ENCODE data around the gene IRAK2.
"Not testable (repeated sequence)": the region's sequence is repeated elsewhere in the genome, so short reads cannot be mapped to it uniquely, and the experiment has no call there.

The IRAK2 gene

DNA sequence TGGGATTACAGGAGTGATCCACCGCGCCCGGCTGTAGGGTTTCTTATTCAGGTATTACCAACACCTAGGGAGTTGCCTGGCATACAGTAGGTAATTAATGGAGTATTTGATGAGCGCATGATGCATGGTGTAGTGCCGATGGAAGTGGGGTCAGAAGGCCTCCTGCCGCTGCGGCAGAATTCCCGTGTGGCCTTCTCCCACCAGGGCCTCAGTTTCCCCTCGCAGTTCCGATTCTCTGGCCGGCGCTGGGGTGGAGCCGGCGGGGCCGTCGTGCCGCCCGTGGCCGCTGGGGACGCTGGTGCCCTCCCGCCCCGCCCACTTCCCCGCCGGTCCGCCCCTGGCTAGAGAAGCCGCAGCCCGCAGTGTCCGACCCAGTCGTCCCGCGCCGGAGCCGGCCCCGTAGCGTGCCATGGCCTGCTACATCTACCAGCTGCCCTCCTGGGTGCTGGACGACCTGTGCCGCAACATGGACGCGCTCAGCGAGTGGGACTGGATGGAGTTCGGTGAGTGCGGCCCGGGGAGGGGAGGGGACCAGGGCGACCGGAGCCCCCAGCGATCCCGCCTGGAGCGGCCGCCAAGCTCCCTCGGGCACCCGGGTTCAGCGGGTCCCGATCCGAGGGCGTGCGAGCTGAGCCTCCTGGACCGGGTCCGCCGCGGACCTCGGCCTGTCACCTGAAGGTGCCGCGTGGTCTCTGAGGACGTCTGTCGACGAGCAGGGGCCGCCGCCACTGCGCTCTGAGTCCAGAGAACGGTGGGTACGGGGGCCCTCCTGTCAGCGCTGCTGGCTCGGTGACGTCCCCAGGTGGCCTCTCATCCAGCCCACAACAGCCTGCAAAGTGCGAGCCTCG lies at the start of gene IRAK2:
TSS of gene IRAK2 (plus strand) at position 374 of the 848 bp plus-strand sequence. CDS start at position 410, 36 bp downstream.
- H3K4me3 ChIP-seq (ENCODE audit: low read depth, low read length), result peak within 1 kb of the TSS; percentile 65

DNA sequence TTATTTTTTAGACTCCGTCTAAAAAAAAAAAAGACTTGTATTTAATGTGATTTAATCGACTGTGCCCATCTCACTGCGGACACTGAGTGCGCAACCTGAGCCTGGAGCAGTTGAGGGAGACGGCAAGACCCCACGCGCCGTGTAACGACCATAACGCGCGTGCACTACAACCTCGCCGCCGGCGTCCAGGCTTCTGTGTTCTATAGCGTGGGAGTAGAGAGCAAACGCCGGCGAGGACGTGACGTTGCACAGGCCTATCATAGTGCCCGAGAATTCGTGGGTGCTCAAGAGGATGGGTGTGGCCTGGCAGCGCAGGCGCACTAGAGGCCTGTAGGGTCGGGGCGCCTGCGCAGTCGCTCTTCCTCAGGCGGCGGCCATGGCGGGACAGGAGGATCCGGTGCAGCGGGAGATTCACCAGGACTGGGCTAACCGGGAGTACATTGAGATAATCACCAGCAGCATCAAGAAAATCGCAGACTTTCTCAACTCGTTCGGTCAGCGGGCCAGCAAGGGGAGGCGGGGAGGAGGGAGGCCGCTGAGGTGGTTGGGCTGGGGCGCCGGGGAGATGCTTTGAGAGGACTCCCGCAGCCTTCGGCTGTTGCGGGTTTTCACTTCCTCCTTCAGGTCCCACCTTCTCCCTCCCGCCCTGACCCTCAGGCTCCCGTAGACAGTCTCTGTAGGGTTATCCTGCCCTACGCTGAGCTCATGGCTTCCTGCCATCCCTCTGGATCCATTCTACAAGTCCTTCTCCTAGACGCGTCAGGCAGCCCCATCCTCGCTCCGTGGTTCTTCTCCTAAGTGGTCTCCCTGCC lies 49.2 kb upstream of the IRAK2 start, which contains the start of gene BRK1:
TSS of gene BRK1 (plus strand) at position 350 of the 812 bp plus-strand sequence. CDS start at position 377, 27 bp downstream.
- H3K4me3 ChIP-seq (ENCODE audit: low read depth, low read length), result peak within 1 kb of the TSS; percentile 100

- peak overlapping the region; percentile 100 for H3K4me3 ChIP-seq (ENCODE audit: low read depth, low read length)
Measured at GRCh38 chr3:10116138-10116460, 48.6 kb upstream of the IRAK2 start.

GRCh38 chr3:10116928-10117327 lies 47.8 kb upstream of the IRAK2 start:
- H3K4me3 ChIP-seq (ENCODE audit: low read depth, low read length), result no peak overlapping the region

GRCh38 chr3:10119376-10119775 lies 45.3 kb upstream of the IRAK2 start:
- no peak overlapping the region for H3K4me3 ChIP-seq (ENCODE audit: low read depth, low read length)

DNA sequence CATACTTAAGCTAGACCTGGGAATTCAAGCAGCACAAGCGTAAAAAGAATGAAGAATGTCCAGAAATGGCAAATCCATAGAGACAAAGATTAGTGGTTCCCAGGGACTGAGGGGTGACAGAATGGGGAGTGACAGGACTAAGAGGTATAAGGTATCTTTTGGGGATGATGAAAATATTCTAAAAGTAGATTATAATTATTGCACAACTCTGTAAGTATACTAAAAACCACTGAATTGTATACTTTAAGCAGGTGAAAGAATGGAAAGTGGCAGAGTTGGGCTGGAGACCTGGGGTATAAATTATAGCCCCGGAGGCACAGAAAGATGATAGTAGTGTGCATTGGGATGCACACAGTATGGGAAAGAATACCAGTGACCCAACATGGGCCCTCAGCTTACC lies 43.7 kb upstream of the IRAK2 start:
- H3K4me3 ChIP-seq (ENCODE audit: low read depth, low read length), result no peak overlapping the region

DNA sequence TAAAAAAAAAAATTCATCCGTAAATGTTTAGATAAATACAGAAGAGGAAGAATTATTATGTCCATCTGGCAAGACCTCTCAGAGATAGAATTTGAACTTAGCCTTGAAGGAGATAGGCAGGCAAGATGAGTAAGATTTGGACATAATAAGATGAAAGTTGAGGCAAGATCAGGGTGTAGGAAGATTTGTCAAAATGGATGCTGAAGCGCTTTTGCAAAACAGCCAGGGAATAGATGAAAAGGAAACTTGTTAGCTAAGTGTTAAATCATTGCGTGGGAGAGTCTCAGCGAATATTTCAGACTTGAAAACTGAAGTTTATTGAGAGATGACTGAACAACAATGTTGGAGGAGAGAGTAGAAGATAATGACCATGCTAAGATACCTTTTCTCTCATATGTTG lies 42.0 kb upstream of the IRAK2 start:
- H3K4me3 ChIP-seq (ENCODE audit: low read depth, low read length), result no peak overlapping the region

DNA sequence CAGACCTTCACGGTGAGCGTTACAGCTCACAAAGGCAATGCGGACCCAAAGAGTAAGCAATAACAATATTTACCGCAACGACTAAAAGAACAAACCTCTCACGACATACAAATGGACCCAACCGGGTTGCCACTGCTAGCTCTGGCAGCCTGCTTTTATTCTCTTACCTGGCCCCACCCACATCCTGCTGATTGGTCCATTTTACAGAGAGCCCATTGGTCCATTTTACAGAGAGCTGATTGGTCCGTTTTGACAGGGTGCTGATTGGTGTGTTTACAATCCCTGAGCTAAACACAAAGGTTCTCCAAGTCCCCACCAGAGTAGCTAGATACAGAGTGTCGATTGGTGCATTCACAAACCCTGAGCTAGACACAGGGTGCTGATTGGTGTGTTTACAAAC lies 28.8 kb upstream of the IRAK2 start:
- H3K4me3 ChIP-seq (ENCODE audit: low read depth, low read length), result not testable (repeated sequence)

GRCh38 chr3:10136426-10137005 lies 28.2 kb upstream of the IRAK2 start:
- H3K4me3 ChIP-seq (ENCODE audit: low read depth, low read length), result no peak overlapping the region

- no peak overlapping the region for H3K4me3 ChIP-seq (ENCODE audit: low read depth, low read length)
Measured at GRCh38 chr3:10137178-10137577, 27.5 kb upstream of the IRAK2 start.

DNA sequence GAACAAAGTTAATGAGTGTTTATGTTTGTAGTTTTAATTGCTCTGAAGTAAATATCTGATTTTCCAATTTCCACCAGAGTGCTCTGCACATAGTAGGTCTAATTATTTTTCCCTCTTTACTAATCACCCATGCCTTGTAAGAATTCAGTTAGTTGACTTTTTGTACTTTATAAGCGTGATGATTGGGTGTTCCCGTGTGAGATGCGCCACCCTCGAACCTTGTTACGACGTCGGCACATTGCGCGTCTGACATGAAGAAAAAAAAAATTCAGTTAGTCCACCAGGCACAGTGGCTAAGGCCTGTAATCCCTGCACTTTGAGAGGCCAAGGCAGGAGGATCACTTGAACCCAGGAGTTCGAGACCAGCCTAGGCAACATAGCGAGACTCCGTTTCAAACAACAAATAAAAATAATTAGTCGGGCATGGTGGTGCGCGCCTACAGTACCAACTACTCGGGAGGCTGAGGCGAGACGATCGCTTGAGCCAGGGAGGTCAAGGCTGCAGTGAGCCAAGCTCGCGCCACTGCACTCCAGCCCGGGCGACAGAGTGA lies 23.6 kb upstream of the IRAK2 start:
- no peak overlapping the region for H3K4me3 ChIP-seq (ENCODE audit: low read depth, low read length)

GRCh38 chr3:10142707-10143560 lies 21.8 kb upstream of the IRAK2 start:
- peak overlapping the region; percentile 69 for H3K4me3 ChIP-seq (ENCODE audit: low read depth, low read length)

DNA sequence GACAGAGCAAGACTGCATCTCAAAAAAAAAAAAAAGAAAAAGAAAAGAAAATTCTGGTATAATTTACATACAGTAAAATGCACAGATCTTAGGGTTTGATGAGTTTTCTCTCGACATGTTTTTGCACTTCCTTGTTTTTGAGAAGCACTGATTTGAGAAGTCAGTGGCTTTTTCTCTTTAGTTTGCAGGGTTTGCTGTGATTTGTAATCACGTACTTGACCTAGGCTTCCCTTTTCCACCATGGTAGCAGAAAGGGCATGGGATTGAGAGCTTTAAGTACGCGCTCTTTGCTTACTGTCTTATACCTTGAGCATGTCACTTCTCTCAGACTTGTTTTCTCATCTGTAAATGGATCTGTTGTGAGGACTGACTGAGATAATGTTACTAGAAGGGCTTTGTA lies 19.0 kb upstream of the IRAK2 start:
- H3K4me3 ChIP-seq (ENCODE audit: low read depth, low read length), result no peak overlapping the region

- no peak overlapping the region for H3K4me3 ChIP-seq (ENCODE audit: low read depth, low read length)
Measured at GRCh38 chr3:10149226-10149625, 15.5 kb upstream of the IRAK2 start.

DNA sequence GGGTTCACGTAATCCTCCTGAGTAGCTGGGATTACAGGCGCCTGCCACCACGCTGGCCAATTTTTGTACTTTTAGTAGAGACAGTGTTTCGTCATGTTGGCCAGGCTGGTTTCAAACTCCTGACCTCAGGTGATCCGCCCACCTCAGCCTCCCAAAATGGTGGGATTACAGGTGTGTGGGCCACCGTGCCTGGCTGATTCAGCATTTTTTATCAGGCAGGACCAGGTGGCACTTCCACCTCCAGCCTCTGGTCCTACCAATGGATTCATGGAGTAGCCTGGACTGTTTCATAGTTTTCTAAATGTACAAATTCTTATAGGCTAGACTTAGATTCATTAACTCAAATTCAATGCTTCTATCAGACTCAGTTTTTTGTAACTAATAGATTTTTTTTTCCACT lies 13.7 kb upstream of the IRAK2 start:
- no peak overlapping the region for H3K4me3 ChIP-seq (ENCODE audit: low read depth, low read length)

DNA sequence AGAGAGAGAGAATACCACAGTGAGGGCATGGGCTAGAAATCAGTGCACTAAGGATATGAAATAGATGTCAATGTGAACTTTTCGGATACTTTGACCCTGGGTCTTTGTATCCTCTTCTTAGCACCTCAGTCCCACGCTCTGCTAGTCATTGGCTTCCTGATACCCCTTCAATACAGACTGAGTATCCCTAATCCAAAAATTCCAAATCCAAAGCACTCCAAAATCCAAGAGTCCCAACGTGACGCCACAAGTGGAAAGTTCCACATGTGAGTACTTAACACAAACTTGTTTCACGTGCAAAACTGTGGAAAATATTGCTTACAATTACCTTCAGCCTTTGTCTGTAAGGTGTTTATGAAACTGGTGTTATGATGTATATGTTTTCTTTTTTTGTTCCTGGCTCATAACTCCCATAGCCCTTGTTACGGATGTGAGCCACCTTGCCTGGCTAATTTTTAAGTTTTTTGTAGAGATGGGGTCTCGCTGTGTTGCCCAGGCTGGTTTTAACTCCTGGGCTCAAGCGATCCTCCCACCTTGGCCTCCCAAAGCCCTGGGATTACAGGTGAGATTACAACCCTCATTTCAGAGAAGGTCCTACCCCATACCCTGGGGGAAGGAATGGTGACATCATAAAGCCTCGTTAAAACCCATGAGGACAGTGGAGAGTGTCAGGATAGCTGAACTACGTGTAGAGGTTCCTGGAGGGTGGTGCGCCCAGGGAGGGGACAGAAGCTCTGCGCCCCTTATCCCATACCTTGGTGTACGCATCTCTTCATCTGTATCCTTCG lies 10.2 kb upstream of the IRAK2 start:
- no peak overlapping the region for H3K4me3 ChIP-seq (ENCODE audit: low read depth, low read length)

DNA sequence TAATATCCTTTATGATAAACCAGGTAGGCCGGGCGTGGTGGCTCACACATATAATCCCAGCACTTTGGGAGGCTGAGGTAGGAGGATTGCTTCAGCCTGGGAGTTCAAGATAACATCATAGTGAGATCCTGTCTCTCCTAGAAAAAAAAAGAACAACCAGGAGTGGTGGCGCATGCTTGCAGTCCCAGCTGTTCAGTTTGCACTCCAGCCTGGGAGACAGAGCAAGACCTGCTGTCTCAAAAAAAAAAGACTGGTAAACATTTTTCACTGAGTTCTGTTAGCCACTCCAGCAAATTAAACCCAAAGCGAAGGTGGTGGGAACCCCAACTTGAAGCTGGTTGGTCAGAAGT lies 9.6 kb upstream of the IRAK2 start:
- no peak overlapping the region for H3K4me3 ChIP-seq (ENCODE audit: low read depth, low read length)

DNA sequence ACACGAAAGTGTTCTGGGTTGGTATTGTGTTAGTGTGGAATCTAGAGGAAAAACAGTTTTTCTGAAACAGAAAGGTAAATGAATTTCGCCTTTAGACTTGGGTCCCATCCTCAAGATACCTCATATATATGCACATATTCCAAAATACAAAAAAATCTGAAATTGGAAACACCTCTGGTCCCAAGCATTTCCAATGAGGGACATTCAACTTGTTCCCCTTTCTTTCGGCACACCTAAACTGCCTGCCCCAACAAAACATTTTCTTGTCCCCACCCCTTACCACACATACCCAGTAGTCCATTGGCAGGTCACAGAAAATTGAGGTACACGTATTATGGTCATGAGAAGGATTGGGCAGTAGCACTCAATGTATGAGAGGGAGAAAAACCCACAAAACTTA lies 9.1 kb upstream of the IRAK2 start:
- no peak overlapping the region for H3K4me3 ChIP-seq (ENCODE audit: low read depth, low read length)

DNA sequence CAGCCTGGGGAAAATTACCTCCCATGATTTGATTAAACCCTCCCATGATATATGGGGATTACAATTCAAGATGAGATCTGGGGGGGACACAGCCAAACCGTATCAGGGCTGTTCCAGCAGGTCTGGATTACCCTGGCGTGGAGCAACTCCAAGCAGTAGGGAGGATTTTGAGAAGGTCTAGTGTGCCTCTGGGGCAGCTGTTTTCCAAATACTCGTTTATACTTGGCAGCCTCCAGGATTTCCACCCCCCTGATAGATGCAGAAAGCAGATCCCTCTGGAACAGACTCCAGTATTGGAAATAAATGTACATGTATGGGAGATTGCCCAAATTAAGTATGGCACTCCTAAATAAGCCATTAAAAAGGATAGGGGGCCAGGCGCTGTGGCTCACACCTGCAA lies 7.7 kb upstream of the IRAK2 start:
- H3K4me3 ChIP-seq (ENCODE audit: low read depth, low read length), result no peak overlapping the region

DNA sequence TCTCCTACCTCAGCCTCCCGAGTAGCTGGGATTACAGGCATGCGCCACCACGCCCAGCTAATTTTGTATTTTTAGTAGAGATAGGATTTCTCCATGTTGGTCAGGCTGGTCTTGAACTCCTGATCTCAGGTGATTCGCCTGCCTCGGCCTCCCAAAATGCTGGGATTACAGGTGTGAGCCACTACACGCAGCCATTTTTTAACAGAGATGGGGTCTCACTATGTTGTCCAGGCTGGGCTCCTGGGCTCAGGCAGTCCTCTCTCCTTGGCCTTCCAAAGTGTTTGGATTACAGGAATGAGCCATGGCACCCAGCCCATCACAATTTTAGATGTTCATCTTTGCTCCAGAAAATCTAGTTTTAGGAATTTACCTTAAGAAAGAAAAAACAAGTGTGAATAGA lies 6.2 kb upstream of the IRAK2 start:
- H3K4me3 ChIP-seq (ENCODE audit: low read depth, low read length), result not testable (repeated sequence)
